GM19397 (cell line): ENCODE data around the gene GJC1.
"Not testable (repeated sequence)": the region's sequence is repeated elsewhere in the genome, so short reads cannot be mapped to it uniquely, and the experiment has no call there.

Source experiments
- ATAC-seq: cut with Tn5 transposase; IDR thresholded peaks from one replicate; pipeline ENCODE4 v1.9.1; 2021; ENCODE audit warnings: mild to moderate bottlenecking, moderate library complexity; ENCODE audit not compliant: unreplicated experiment

GJC1 gene

DNA sequence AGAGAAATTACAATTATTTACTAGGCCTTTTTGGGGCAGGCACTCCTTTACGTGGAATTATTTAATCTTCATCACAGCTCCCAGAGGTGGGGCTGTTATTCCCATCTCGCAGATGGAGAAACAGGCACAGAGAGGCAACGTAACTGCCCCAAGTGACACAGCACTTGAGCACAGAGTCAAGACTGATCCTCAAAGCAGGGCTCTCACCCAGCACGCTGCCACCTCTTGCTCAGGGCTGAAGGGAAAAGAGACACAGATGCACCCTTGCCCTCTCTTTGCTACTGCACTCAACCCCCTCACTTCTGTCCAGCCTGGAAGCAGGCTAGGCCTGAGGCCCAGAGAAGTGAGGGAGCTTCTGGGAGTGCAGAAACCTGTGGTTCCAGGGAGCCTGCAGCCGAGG, 66.9 kb downstream of the GJC1 start:
- ATAC-seq: no peak

DNA sequence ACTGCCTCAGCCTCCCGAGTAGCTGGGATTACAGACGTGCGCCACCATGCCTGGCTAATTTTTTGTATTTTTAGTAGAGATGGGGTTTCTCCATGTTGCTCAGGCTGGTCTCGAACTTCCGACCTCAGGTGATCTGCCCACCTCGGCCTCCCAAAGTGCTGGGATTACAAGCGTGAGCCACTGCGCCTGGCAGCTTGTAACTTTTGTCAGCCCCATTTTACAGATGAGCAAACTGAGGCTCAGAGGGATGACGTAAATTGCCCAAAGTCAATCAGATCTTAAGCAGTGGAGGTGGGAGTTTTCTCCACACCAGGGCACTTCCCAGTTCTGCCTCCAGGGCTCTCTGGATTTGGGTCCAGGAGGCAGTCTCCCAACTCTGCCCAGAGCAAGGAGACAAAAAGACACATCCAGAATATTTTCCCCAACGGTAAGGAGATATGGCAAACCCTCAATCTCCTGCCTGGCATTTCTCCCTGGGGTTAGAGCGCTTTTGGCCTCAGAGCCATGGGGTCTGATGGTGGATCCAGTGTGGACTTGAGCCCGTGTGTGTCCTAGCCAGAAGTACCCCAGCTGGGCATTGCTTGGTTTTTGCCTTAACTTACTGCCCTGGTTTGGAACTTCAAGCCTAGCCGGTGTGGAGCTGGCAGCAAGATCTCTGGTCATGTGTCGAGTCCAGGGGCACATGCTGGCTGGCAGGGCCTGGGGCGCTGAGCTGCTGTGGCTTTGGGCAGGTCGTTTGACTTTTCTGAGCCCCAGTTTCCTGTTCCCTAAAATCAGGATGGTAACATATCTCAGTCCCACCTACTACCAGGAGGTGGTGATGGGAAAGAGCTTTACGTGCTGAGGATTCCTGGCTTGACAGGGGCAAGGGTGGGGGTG, 67.9 kb downstream of the GJC1 start:
- ATAC-seq: no peak

DNA sequence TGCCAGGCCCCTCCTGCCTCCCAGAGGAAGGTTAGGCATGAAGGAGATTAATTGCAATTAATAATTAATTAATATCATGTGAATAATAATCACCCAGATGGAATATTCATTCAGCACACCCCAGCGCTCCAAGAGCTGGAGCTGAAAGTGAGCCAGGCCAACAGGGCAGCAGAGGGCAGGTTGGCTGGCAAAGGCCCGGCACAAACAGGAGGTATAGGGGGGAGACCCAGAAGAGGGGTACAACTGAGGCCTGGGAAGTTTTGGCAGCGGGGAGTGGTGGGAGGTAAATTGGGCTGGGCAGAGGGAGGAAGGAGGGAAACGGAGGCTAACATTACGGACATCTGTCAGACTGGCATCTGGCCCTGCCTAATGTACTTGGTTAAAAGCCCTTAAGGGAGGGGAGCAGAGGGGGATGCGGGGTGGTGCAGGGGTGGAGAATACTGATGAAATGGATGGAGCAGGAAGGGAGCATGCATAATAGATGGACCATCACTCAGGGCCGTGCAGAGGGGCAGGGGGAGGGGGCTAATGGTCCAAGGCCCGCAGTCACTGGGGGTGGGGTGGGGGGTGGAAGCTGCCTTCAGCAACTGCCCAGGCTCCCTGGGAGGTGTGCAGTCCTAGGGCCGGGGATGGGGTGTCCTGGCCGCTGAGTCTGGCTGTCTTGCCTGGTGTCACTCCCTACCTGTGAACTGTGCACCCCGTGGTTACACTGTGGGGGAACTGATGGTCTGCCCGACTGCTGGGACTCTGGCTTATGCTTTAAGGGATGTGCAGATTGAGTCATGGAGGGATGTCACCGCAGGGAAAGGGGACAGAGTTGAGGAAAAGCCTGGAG, 69.4 kb downstream of the GJC1 start:
- ATAC-seq: no peak

DNA sequence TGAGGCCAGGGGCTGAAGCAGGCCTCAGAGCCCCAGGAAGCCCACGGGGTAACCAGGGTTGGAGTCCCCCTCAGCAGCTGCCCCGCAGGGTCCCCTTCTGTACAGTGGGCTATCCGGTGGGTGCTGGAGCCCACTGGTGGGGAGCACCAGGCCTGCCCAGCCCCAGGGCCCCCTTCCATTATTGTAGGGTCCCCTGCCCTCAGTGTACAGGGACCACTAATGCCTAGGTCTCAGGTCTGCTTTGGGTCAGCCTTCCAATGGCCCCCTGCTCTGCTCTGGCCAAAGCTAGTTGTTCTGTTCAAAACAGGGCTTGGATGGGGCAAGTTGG, 70.2 kb downstream of the GJC1 start:
- ATAC-seq: no peak

DNA sequence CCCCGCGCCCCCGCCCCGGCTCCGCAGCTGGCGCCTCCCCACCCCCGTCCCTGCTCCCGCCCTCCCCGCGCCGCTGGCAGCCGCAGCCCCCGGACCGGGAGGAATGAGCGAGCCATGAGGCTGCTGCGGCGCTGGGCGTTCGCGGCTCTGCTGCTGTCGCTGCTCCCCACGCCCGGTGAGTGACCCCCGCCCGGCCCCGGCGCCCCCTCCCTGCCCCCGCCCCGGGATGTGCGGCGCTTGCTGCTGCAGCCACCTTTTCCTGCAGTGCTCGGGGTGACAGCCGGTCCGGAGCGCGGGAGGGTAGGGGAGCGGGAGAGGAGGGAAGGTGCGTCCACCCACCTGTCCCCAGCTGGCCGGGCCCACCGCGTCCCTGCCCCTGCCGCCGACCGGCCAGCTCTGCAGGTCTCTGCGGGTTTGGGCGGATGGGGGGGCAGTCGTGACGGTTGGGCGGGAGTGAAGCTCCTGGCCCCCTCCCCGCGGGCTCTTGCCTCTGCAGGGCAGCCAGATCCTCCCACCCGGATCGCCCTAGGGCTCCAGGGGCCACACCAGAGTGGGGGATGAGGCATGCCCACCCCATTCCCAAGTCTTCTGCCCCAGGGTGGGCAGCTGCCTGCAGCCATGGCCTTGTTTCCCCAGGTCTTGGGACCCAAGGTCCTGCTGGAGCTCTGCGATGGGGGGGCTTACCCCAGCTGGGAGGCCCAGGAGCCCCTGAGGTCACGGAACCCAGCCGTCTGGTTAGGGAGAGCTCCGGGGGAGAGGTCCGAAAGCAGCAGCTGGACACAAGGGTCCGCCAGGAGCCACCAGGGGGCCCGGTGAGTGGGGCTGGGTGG, 70.8 kb downstream of the GJC1 start:
- ATAC-seq: no peak

DNA sequence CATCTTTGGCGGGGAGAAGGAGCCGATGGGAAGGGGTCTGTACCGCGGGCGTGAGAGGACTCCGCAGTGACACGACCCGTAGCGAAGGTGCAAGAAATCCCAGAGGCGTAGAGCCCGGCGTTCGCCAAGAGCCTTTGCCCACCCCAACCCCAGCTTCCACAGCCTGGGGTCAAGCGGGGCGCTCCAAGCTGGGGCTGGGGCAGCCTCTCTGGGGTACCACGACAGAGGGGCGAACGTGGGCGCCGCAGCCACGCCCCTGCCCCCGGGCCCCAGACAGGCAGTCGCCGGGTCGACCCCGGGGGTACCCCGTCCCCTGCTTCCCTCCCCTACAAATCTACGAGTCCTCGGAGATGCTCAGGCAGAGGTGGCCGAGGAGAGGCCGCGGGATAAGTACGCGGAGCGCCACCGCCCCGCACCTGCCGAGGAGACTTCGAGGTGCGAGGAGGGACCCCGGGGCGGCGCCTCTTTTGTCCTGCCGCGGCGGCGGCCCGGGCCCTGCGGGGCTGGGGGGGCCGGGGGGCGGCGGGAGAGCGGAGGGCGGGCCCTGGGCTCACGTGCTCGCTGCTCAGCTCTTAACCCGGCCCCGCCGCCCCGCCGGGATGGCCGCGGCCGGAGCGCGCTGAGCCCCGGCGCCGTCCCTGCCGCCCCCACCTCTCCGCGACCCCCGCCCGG, 71.5 kb downstream of the GJC1 start, which contains the start of gene ADAM11:
Gene ADAM11, plus strand, starts transcription at position 575 of the 672 bp plus-strand sequence. CDS start 212 bp downstream, outside the sequence.
- ATAC-seq: no peak

DNA sequence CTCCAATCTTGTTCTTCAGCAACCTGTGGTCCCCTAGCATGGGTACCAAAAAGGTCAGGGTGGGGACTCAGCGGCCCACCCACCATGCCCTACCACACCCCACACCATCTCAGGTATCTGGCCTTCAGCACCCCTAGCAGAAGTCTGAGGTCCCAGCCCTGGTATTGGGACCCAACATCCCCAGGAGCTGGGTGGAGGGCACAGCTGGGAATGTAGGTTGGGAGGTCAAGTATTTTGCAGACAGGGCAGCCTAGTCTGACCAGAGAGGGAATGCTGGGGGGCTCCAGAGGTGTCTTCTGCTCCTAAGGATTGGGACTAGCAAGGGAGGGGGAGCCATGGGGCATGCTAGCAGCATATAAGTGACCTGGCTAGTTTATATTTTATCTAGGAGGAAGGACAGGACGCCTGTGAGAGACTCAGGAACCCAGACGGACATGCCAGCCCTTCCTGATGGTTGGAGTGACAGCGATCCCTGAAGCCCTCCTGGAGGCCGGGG, 72.1 kb downstream of the GJC1 start:
- ATAC-seq: no peak

DNA sequence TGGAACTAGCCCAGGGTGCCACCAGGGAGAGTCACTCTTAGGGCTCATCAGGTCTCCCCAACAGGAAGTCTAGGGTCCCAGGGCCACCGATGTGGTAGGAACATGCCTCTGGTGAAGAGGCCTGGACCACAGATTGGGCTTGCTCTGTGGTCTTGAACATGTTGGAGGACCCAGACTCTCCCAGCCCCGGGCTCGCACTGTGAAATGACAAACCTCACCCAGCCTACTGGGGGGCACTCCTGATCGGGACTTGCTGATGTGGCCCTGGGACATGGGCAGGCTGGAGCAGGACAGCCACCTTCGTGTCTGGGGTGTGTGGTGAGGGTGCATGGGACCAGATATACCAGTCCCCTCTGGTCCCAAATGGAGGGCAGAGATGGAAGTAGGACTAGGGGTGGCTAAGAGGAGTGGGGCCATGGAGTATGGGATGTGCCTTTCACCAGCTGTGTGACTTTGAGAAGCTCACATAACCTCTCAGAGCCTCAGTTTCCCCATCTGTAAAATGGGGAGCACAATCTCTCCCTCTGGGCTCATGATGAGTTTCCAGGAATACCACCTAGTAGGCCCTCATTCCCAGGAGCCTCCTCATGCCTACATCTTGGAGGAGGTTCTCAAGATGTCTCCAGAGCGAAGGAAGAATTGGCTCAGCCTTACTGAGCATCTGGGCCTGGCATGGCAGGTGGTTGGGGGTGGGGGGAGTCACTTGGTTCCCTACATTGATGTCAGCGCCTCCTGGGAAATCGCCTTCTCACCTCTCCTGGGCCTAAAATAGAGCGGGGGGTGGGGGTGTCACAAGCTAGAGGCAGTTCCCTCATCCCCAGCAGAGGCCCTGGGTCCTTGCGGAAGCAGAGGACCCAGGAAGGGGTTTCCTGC, 72.8 kb downstream of the GJC1 start:
- ATAC-seq: no peak

DNA sequence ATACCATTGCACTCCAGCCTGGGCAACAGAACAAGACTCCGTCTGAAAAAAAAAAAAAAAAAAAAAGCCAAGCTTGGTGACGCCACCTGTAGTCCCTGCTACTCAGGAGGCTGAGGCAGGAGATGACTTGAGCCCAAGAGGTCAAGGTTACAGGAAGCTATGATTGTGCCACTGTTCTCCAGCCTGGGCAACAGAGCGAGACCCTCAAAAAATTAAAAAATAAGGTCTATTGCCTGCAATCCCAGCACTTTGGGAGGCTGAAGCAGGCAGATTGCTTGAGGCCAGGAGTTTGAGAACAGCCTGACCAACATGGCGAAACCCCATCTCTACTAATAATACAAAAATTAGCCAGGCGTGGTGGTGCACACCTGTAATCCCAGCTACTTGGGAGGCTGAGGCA, 74.9 kb downstream of the GJC1 start:
- ATAC-seq: not testable (repeated sequence)

DNA sequence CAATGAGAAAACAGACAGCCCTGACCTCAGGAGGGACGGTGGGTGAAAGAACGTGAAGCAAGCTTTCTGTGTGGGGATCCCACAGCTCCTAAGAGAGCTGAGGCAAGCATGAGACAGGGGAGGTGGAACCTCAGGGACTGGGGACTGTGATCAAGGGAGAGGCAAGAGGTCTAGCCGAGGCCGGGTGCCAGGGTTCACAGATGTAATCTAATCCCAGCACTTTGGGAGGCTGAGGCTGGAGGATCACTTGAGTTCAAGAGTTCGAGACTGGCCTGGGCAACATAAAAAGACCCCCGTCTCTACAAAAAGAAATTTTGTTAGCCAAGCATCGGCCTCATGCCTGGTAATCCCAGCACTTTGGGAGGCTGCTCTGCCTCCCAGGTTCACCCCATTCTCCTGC, 75.8 kb downstream of the GJC1 start:
- ATAC-seq: no peak

DNA sequence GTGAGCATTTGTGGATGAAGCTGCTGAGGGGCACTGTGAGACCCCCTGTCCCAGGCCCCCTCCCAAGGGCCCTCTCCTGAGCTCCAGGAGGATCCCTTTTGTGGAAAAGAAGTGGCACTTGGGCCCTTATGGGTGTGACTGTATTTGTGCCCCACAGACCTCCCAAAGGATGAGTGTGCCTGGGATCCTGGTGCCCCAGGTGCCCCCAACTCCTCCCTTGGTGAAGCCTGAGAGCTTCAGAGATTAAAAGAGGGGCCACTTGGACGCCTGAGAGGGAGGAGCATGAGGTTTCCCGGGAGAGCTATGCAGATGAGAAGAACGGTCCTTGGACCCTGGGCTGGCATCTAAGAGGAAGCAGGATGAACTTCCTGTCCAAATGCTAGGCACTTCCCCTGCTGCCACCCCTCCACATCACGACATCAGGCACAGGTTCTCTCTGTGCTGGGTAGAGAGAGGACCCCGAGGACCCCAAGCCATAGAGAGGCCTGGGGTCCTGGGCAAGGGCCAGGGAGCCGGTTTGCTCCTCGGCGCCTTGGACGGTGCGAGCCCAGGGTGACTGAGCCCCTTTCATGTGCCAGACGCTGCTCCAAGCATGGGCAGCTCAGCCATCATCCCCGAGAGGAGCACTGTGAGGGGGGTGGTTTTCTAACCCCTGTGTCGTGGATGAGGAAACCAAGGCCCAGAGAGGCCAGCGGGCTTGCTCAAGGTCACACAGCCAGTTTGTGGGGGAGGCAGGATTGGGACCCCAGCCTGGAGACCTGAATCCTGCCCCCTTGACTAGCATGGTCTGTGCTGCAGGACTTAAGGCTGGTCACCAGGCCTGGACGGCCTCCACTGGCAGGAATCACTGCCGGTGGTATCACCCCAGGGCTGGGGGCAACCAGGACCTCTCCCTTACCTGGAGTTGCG, 76.9 kb downstream of the GJC1 start:
- ATAC-seq: no peak

DNA sequence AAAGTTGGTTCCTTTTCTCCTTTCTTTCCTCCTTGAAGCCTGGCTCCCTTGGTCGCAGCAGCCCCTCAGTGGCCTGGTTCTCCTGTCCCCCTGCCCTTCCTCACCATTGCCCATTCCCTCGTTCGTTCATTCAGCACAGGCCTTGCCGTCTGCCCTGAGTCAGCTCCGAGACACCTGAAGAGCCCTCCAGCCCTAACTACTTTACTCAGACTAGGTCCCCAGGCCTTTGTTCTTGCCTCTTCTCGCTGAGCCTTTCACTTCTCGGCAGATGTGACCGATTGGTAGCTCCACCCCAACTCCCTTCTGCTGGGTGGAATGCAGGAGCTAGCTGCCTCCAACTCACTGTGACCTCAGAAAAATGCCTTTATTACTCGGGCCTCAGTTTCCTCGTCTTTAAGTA, 78.3 kb downstream of the GJC1 start:
- no peak for ATAC-seq

DNA sequence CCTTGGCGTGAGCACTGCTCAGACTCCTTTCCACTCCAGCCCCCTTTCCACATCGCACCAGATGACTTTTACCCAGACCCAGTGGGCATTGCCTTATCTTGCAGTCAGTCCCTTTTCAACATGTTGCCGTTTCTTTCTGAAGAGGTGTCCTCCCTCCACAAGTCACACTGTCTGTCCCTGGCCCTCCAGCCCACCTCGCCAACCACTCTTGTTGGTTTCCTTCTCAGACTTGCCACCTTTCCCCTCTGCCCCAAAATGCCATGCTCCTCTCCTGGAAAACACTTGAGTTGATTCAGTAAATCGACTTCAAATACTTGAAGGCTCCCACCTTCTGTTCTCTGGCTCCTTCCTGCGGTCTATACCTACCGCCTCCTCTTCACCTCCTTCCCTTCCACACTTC, 78.8 kb downstream of the GJC1 start:
- no peak for ATAC-seq

DNA sequence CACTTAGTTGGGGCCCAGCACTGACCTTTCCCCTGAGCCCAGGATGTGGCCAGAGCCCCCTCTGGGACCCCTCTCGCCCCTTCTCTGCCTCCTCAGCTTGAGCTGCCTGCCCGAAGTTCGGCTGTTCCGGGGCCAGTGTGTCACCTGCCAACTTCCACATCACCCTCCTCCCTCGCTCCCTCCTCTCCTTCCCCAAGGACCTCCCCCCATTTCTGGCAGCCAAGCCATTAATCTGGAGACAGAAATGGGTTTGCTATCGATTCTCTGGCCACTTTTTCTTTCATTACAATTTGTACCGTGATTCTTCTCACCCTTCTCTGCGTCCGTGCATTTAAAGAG, 80.1 kb downstream of the GJC1 start:
- ATAC-seq: no peak

DNA sequence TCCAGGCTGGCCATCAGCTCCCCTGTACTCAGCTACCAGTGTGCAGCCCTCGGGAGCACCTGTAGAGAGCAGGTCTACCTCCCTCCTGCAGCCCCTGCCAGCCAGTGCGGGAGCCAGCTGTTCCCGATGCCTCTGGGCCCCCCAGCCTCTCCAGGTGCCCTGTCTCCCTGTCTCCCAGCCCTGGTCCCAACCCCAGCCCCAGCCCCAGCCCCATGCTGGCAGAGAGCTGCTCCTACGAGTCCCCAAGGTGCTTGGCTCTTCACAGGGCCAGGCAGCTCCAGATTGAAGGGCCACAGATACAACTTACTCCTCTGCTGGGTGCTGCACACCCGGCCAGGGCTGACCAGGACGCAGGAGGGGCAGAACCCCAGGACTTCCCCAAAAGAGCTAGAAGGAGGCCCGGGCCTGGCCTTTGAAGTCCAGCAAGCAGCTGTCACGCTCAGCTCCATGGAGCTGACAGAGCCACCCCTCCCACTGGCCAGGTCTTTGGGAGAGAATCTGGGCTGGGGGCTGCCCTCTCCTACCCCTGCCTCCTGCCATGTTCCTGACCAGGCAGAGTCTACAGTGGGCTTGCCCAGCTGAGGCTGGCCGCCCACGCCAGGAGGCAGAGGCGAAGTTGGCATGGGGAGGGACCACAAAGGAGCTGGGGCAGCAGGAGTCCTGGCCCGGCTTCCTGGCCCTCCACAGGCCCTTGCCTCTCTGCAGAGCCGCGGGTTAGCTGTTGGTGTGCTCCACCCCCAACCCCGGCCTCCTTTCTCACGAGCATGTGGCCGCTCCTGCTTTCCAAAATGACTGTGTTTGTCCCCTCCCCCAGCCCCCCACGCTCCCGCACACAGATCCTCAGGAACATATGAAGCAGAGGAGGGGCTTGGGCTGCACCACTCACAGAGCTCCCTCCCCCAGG, 80.8 kb downstream of the GJC1 start:
- no peak for ATAC-seq
